ENCODE data around the gene SGCG.

Gene SGCG

DNA sequence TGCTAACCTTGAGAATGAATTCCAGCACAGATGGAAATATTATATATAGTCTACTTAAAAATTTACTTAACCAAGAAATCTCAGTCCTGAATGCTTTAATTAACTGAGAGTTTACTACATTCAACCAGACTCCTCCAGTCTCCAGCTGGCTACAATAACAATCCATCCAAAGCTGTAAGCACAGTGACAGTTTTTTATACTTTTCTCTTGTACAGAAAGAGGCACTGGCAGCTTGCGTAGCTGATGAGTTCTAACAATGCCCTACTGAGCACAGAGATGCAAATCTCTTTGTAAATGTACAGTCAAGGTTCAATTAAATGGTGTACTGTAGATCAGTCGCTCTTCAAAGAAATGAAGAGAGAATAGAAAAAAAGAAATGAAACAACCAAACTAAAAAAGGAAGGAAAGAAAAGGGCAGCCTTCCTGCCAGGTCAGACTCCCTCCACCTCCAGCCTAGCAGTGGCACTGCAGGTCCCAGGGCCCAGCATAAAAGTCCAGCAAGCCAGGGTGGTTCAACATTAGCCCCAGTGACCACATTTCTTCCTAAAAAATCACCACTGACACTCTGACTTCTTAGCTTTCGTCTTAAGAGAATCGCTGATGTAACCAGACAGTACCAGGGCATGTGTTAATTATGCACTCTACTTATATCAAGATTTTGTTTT lies 164.3 kb downstream of the SGCG start:
- no peak for DNase-seq

DNA sequence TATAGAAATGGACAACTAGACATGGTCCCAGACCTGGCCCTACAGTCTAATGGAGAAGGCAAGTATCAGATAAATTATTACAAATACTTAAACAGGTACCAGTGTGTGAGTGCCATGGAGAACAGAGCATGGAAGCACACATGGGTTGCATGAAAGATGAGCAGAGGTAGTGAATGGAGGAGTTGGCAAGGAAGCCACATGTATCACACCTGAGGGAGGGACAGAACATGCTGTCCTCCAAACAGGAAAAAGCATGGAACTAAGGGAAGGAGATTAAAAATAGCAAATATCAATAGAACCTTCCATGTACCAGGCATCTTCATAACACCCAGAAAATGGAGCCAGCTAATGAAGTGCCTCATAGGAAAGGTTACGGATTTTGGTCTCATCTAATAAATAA lies 166.8 kb downstream of the SGCG start:
- no peak for DNase-seq

DNA sequence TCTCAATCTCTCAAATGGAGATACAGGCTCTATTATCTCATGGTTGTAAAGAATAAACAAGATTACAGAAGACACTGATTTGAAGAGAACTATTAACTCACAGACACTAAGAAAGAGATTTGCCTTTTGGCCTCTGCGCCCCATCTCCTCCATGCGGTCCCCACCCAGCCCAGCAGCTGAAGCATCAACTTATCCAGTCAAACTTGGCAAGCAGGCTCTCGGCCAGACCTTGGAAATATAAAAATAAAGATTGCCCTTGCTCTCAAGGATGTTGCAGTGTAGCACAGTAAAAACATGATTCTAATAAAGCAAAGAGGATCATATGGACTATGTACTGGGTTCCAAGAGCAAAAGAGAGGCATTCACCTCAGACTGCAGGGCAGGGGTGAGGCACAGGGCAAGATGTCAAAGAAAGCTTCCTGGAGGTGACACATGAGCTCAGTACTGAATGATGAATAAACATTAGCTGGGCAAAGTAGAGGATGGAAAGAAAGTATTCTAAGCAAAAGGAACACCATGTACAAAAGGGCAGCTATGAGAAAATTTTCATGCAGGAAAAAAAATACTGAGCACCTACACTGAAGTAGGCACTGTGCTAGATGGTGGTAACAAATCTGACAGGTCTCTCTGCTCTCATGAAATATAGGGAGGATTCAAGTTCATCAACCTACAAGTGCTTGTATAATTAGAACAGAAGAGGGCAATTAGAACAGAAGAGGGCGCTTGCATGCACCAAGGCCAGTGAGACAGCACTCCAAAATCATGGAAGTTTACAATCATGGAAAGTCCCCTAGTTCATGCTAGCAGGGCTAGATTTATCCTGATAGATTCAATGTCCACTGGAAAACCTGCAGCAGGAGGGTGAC lies 167.7 kb downstream of the SGCG start:
- no peak for DNase-seq

DNA sequence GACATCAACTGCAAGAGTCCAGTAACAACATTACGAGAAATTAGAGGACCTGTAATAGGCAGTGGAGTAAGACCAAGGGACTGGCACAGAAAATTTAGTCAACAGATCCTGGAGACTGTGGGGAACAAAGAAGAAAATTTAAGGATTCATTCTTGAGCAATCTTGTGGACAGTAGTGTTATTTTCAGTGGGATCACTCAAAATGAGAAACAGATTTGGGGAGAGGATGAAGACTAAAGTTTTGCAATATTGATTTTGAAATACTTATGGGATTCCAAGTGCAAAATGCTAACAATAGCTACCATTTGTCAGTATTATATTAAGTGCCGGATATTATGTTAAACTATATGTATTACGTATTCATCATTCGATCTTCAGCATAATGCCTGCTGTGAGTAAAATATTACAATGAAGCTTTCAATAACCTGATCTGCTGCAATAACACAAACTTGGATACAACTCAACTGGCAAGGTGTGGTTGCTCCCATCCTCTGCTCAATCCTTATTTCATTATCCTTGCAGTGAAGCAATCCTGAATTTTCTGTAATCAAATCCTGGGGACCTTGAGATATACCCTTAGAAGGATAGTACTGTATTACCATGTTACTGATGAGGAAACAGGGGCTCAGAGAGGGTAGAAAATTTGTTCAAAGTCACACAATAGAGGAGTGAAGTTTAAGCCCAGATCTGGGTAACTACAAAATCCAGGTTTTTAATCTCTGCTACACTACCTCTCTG lies 168.6 kb downstream of the SGCG start:
- DNase-seq: no peak

DNA sequence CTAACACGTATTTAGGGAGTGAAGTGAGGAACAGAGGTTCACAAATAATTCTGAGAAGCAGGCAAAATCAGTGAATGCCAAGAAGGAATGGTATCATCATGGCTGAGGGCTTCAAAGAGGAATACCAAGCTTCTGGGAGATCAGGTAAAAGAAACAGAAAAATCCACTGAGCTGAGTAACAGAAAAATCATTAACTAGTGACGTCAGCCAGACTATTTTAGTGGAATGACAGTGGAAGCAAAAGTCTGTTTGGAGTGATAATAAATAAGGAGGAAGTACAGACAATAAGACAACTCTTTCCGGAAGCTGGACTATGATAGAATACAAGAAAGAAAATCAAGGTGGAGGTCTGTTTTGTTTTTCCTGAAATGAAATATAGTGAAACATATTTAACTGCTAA lies 169.2 kb downstream of the SGCG start:
- no peak for DNase-seq

DNA sequence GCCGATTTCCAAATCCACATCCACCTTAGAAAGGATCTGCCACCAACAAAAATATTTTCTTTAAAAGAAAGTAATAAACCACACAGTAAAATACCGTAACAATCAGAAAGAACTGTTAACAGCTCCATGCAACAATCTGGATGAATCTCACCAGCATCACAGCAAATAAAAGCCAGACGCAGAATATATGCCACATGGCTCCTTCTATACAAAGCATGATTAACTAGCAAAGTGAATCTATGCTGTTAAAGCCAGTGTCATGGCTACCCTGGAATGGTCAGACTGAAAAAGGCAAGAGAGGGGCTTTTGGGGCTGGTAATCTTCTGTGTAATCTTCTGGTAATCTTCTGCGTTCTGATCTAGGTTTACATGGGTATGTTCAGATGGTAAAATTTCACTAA lies 171.4 kb downstream of the SGCG start:
- no peak for DNase-seq

DNA sequence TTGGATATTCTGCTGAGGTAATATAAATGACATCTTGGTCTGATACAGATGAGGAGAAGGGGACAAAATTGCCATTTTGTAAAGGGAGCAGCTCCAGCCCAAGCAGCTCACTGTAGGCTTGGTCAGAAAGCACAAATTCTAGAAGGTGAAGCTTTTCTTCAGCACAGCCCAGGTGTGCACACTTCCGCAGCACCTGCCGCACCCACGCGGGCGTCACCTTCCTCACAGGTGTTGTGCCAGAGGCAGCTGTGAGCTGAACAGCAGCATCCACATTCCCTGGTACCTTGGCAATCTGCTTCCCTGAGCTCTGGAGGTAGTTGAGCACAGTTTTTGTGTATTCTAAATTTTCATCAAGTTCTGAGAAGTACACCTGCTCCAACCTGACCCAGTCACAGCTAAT lies 173.7 kb downstream of the SGCG start:
- DNase-seq: no peak

DNA sequence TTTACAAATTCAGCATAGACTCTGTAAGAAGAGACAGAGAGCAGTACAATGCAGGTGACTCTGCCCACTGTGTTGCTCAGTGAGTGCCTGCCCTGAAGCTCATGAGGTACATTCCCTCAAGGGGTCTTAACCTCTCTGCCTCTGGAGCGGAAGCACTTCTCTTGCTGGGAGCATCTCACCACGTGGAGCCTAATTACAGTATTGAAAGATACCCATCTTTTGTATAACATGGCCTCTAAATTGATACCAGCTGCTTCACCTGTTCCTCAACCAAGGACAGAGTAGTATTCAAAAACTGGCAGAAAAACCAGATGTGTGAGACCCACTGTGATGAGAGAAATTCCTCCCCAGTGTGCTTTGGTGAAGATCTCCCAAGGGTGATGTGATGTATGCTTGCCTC lies 175.6 kb downstream of the SGCG start:
- DNase-seq: no peak

DNA sequence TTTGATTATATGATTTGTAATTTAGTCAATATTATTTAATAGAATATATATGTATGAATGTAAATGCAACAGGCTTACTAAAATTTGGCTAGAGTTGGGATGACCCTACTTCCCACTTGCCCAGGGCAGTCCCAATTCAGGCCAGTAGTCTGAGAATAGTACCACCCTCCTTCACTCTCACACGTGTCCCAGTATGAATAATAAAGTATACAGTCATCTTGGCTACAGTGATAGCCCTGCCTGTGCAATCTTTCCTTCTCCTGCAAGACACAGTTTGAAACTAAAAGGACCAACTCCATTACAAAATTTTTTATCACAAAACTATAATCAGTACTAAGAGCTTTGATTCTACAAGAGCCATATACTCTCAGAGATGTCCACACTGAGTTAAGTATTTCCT lies 176.6 kb downstream of the SGCG start:
- DNase-seq: no peak

DNA sequence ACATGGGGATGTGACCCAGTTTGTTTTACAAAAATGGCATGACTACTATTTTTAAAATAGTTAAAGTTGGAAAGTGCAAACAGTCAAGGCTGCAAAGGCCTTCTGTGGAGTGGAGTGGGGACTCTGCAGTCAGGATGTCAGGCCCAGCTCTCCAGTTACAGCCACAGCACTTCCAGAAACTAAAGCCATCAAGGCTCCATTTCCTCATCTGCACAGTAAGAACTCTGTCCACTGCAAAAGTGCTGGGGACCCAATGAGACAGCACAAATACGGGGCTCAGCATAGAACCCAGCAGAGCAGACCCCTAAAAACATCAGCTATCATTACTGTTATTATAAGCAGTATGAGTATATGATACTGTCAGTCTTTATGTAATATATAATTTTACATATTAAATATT lies 179.1 kb downstream of the SGCG start:
- no peak for DNase-seq

DNA sequence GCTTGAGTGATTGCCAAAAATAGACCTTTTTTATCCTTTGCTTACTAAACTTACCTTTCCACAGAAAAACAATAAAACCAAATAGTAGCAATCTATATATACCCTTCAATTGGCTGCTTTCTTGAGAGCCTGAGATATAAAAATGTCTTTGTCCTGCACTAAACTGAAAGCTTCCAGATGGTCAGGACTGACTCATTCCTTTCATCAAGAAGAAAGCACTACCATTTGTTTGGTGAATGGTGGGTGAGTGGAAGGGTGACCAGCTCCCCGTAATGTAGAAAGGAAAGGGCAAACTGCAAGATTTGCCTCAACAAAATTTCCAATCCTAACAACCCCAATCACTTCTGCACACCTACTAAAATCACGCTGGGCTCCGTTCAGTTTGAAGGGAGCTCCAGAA lies 184.9 kb downstream of the SGCG start:
- no peak for DNase-seq

DNA sequence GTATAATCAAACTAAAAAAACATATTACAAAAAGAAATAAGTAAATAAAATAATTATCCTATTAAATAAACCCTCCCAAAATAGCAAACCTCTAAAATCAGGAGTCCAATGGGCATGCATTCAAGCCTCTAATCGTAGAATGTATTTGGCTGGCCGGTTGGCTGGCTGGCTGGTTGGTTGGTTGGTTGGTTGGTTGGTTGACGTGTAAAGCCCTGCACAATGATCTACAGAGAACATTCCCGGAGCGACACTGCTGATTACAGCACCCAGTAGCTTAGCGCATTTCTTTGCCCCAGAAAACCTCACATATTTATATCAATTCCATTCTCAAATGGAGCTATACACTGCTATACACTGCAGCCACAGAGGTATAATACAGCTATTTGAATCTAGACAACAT lies 187.1 kb downstream of the SGCG start:
- no peak for DNase-seq

DNA sequence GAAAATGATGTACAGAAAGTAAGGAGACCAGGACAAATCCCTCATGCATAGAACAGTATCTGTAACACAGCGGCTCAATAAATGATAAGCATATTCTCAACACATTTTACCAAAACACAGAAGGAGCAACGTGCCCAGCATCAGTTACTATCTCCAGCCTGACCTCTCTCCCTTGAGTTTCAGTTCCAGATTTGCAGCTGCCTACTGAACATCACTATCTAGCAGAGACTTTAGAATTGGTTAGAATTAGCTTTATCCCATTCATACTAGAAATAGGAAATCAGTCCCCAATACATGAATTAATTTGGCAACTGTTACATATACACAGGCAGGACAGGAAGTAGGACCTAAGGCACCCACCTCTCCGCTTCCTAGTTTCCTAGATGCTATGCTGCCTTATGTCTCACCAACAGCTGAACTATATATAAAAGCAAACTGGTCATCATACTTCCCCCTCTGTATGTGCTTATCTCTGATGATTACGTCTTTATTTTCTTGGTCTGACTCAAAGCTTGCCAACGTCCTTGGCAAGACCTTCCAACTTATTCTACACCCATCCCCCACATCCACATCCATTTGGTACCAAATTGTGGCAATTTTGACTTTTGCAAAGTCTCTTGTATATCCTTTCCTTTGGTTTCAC lies 191.6 kb downstream of the SGCG start:
- DNase-seq: no peak

Measured in islet precursor cell (in vitro differentiated cells).